K562 (cell line): ENCODE results near the gene SLC38A1. TPM values are rescaled to one million over a fixed set of nuclear protein-coding genes. Genes with fewer than 3 reads are reported as not detected.

Experiments
- CBX3 ChIP-seq, 2 experiments: IDR thresholded peaks; 1 replicate in 1 of 2; 2 replicates in 1 of 2; pipeline ENCODE4 v1.6.1; 2012; ENCODE audit warnings: inconsistent platforms in 2 of 2, low read length in 2 of 2, borderline replicate concordance in 1 of 2, control low read depth in 1 of 2
- FOXP1 ChIP-seq: sonication (generic); formaldehyde crosslinking; IDR thresholded peaks from 2 replicates; pipeline ENCODE4 v1.8.0; 2022; ENCODE audit warnings: mild to moderate bottlenecking, missing genetic modification reagents
- GABPB2 ChIP-seq: fragments of 250-450 bp; sonication (Bioruptor Pico); conservative IDR thresholded peaks from 2 replicates; pipeline ENCODE4 v1.5.1; 2021; ENCODE audit warnings: mild to moderate bottlenecking
- MAFK ChIP-seq: IDR thresholded peaks from 2 replicates; pipeline ENCODE4 v1.6.1; 2011; ENCODE audit warnings: low read length, improper control_type of control experiment
- ZNF318 ChIP-seq, 2 experiments: fragments of 450-650 bp; IDR thresholded peaks; 2 replicates each; pipeline ENCODE4 v1.6.1; 2016; ENCODE audit warnings: mild to moderate bottlenecking in 2 of 2, borderline replicate concordance in 1 of 2, low read depth in 1 of 2, moderate library complexity in 1 of 2
- ZNF589 ChIP-seq: fragments of 200-800 bp; sonication (Bioruptor generic); IDR thresholded peaks from 2 replicates; pipeline ENCODE4 v1.6.1; 2016; ENCODE audit warnings: low read depth, missing genetic modification characterization, missing compliant biosample characterization
- polyA plus RNA-seq, 8 experiments: library from polyadenylated mRNA; depleted of rRNA in 4 of 8; stranded (reverse) in 5 of 8; unstranded in 3 of 8; fragments of >200 nt; fragmentation: Nextera tagmentation in 2 of 8; fragmentation: Illumina TruSeq in 1 of 8; extraction: Ambion mirVana in 2 of 8; extraction: Trizol in 1 of 8; gene quantifications; 2 replicates each; pipeline versions ENCODE4 v1.2.1 to v1.2.3, GENCODE V29; 2011 to 2014; ENCODE audit warnings: inconsistent platforms in 1 of 8, missing spikeins in 1 of 8
- total RNA-seq, 7 experiments: library from RNA; depleted of rRNA in 6 of 7; stranded (reverse); fragments of >200 nt in 6 of 7; fragmentation: Illumina TruSeq in 2 of 7; extraction: Trizol in 2 of 7; gene quantifications; 2 replicates each; pipeline versions ENCODE4 v1.2.1 to v1.2.3, GENCODE V29; 2011 to 2021; ENCODE audit warnings: low replicate concordance in 1 of 7
- TF ChIP-seq, protein P1 (sequence below): sonication (generic); formaldehyde crosslinking; IDR thresholded peaks from 2 replicates; pipeline ENCODE4 v1.8.0; 2022; ENCODE audit warnings: mild to moderate bottlenecking, missing genetic modification reagents, borderline replicate concordance

SLC38A1 gene
- total and polyA plus RNA-seq, 9 of the 15 experiments (the other 6 are each of a cell fraction or from before 2014, with no cell fraction given): 51.9 to 112 (median 75.0) TPM

DNA sequence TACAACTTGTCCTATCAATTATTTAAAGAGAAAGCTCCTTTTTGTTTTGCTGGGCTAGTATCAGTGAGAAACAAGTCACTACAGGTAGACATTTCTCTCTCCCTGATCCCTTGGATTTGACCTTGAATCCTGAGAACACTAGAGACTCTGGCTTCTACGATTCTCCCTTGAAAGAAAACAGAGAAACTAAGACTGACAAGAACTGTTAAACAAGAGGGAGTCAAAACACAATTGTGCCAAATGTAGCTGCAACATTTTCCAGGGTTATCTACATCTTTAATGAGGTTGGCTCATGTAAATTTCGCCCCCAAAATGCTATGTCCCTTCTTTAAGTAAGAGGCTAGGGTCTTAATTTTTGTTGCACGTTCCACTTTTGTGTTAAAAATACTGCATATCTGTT lies 62.4 kb downstream of the SLC38A1 start (continued):
- TF ChIP-seq ZNF318 (IDR thresholded peaks at IDR 0.05; ENCODE audit: borderline replicate concordance in 1 of 2, low read depth in 1 of 2) (no peak), ZNF589 (no peak), GABPB2 (CRISPR knock-in tag) (no peak), CBX3 (IDR thresholded peaks at IDR 0.05; ENCODE audit: borderline replicate concordance in 1 of 2, low read length in 2 of 2) (no peak), FOXP1 (CRISPR knock-in tag) (no peak), MAFK (no peak)
- TF ChIP-seq, protein P1, sequence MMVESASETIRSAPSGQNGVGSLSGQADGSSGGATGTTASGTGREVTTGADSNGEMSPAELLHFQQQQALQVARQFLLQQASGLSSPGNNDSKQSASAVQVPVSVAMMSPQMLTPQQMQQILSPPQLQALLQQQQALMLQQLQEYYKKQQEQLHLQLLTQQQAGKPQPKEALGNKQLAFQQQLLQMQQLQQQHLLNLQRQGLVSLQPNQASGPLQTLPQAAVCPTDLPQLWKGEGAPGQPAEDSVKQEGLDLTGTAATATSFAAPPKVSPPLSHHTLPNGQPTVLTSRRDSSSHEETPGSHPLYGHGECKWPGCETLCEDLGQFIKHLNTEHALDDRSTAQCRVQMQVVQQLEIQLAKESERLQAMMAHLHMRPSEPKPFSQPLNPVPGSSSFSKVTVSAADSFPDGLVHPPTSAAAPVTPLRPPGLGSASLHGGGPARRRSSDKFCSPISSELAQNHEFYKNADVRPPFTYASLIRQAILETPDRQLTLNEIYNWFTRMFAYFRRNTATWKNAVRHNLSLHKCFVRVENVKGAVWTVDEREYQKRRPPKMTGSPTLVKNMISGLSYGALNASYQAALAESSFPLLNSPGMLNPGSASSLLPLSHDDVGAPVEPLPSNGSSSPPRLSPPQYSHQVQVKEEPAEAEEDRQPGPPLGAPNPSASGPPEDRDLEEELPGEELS: no peak
